GM13976 (cell line): ENCODE results near the gene CDK12.

Source experiments
- DNase-seq: peaks from one replicate; pipeline ENCODE4 v3.0.0; 2012; ENCODE audit warnings: low spot score
- CTCF ChIP-seq: IDR thresholded peaks from 2 replicates; pipeline ENCODE4 v1.5.1; 2012; ENCODE audit warnings: borderline replicate concordance, mild to moderate bottlenecking; ENCODE audit not compliant: insufficient read depth; ENCODE audit errors: extremely low read depth, missing control alignments, control extremely low read depth
- in situ Hi-C: fragments of 300-500 bp; cut with MboI; formaldehyde crosslinking; loops from one replicate; pipeline ENCODE4 v1.12.0; 2022; ENCODE audit warnings: low sequenced_read_pairs, mixed read lengths, inconsistent platforms; ENCODE audit not compliant: unreplicated experiment

CDK12 gene

DNA sequence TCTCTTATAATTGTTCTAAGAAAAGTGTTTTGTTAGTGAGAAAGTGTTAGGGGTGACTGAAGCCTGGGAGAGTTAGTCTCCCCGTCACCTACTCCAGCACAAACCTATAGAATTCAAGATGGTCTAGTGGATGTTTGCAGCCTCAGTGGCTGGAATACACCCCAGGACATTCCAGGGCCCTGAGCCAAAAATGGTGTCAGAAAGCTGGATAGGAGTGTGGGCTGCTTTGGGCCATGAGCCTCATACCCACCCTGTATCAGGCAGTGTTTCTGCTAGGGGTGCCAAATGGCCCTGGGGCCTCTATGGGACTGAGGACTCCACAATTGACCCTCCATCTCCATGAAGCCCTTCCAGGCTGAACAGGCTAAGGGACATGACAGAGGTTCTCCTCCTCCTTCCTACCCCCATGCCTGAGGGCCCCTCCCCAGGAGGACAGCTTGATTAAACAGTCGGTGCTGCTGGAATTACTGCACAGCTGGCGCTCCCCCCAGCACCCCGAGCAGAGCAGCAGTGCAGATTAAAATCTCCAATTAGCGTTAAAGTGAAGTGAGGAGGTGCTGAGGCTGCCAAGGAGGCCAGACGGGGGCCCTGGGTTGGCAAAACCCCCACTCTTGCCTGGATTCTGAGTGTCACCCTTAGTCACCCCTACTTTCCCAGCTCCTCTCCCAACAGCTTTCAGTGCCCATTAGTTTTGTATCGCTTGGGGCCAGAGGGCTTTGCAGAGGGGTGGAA, 87.4 kb downstream of the CDK12 start:
- in situ Hi-C loops: no loop called here
- no peak for TF ChIP-seq CTCF
- DNase-seq: no peak

DNA sequence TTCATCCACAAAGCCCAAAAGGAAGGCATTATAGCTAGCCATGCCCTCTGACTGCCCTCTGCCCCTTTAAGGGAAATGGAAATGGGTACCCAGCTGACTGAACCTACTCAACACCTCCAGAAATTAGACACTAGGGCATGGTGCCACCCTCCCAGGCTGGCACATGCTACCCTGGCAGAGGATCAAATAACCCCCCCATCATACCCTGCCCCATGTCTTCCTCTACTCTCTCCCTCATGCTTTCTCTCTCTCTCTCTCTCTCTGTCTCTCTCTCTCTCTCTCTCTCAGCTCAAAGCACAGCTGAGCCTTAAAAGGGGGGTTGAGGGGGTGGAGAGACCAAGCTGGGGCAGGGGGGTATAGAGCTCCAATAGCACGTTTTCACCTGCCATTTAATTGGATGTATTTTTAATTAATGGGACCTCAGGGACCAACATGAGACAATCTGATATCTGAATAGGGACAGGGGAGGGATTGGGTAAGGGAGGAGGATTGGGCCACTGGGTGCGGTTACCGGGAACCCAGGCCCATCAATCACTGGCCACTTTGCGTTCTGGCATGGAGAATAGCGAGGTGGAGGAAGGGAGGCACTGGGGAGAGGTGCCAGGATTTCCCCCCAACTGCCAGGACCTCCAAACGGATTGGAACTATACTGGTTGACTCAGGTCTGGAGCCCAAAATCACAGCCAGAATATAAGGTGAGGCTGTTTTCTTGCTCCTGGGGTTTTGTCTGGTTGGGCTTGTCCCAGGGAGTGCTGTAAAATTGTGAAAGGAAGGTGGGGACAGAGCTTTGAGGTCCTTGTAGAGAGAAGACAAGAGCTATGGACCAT, 88.7 kb downstream of the CDK12 start:
- DNase-seq: no peak
- TF ChIP-seq CTCF: no peak
- in situ Hi-C loops: loop anchor here (10.0 kb wide), 1 partner anchor 55 kb away; no protein-coding TSS in a partner anchor

- TF ChIP-seq CTCF: no peak
- no peak for DNase-seq
- in situ Hi-C loops: loop anchor here (10.0 kb wide), 1 partner anchor 57 kb away; no protein-coding TSS in a partner anchor
These were observed 90.6 kb downstream of the CDK12 start for GRCh38 chr17:39551879-39552278.

- TF ChIP-seq CTCF: no peak
- DNase-seq: no peak
- in situ Hi-C loops: loop anchor here (10.0 kb wide), 1 partner anchor 59 kb away; no protein-coding TSS in a partner anchor
These were observed 92.2 kb downstream of the CDK12 start for GRCh38 chr17:39553341-39553945.

- DNase-seq: no peak
- TF ChIP-seq CTCF: no peak
- in situ Hi-C loops: loop anchor here (10.0 kb wide), 1 partner anchor 61 kb away; no protein-coding TSS in a partner anchor
These were observed 94.1 kb downstream of the CDK12 start for GRCh38 chr17:39555368-39555767.

- in situ Hi-C loops: loop anchor here (10.0 kb wide), 1 partner anchor 62 kb away; no protein-coding TSS in a partner anchor
- no peak for DNase-seq
- TF ChIP-seq CTCF: no peak
These were observed 95.1 kb downstream of the CDK12 start for GRCh38 chr17:39556423-39556822.
